Endothelial cell of umbilical vein (primary cell): ENCODE results near the gene MIEF1. TPM values are rescaled to one million over a fixed set of nuclear protein-coding genes. Genes with fewer than 3 reads are reported as not detected.

ENCODE experiments used
- BruUV-seq: library from RNA; stranded (reverse); fragments of 400-500 nt; replicated peaks from 2 replicates; lab custom pipeline; 2021; lab: Mats Ljungman, UMichigan
- CTCF ChIA-PET: fragments of 300-600, 350-600 bp; sonication (Branson Sonifier 250); formaldehyde crosslinking; loops from one replicate; lab custom pipeline; 2021; ENCODE audit warnings: antibody characterized with exemption, inconsistent platforms; lab: Charles Lee
- POLR2A ChIA-PET: fragments of 300-600, 350-600 bp; sonication (Branson Sonifier 250); formaldehyde crosslinking; loops from one replicate; lab custom pipeline; 2021; ENCODE audit warnings: antibody characterized with exemption, inconsistent platforms; lab: Charles Lee
- DNase-seq: peaks from one replicate; pipeline ENCODE4 v3.0.0-alpha.2; 2011; ENCODE audit warnings: low read depth, low spot score
- FAIRE-seq: peaks from 2 replicates; lab custom pipeline; 2011; peaks lifted over from hg19 to GRCh38; lab: Jason Lieb, UNC
- H2AFZ ChIP-seq: 2 replicates; pipeline ENCODE4 v1.6.0; 2012; ENCODE audit warnings: low read depth, low read length, control low read depth, inconsistent platforms
- H3K27ac ChIP-seq: 2 replicates; pipeline ENCODE4 v1.5.1; 2011; ENCODE audit warnings: low read depth, mild to moderate bottlenecking, control low read depth, low read length, moderate library complexity; ENCODE audit not compliant: insufficient read depth
- H3K27me3 ChIP-seq, 2 experiments: 2 replicates each; pipeline versions ENCODE4 v1.6.0 to v1.6.1; 2011; ENCODE audit warnings: low read length in 2 of 2, mixed read lengths in 1 of 2; ENCODE audit not compliant: control insufficient read depth in 2 of 2, insufficient read depth in 2 of 2
- H3K36me3 ChIP-seq, 2 experiments: 2 replicates in 1 of 2; 3 replicates in 1 of 2; pipeline ENCODE4 v1.5.1; 2011; ENCODE audit warnings: low read length in 2 of 2, mild to moderate bottlenecking in 1 of 2, moderate library complexity in 1 of 2; ENCODE audit not compliant: control insufficient read depth in 2 of 2, insufficient read depth in 2 of 2; ENCODE audit errors: extremely low read depth in 1 of 2
- H3K4me1 ChIP-seq: 3 replicates; pipeline ENCODE4 v1.5.1; 2011; ENCODE audit warnings: mild to moderate bottlenecking, low read length; ENCODE audit not compliant: control insufficient read depth, insufficient read depth; ENCODE audit errors: extremely low read depth
- H3K4me2 ChIP-seq: 2 replicates; pipeline ENCODE4 v1.6.1; 2011; ENCODE audit warnings: low read length, control low read depth, mixed read lengths; ENCODE audit not compliant: insufficient read depth
- H3K4me3 ChIP-seq, 3 experiments: fragments of 200-600 bp in 1 of 3; sonication (generic), shearing (Covaris generic) in 1 of 3; replicated peaks in 1 of 3; 2 replicates each; pipeline ENCODE4 v1.5.1; 2011 to 2016; ENCODE audit warnings: control low read depth in 3 of 3, low read length in 3 of 3, mild to moderate bottlenecking in 2 of 3, inconsistent platforms in 1 of 3, low read depth in 1 of 3, moderate library complexity in 1 of 3; ENCODE audit not compliant: insufficient read depth in 1 of 3
- H3K79me2 ChIP-seq: 2 replicates; pipeline ENCODE4 v1.6.0; 2012; ENCODE audit warnings: low read length, inconsistent platforms; ENCODE audit not compliant: control insufficient read depth, insufficient read depth
- H3K9ac ChIP-seq: replicated peaks from 2 replicates; pipeline ENCODE3; 2011; ENCODE audit warnings: low read length, control low read depth; ENCODE audit not compliant: insufficient read depth; ENCODE audit errors: extremely low read depth
- H3K9me1 ChIP-seq: replicated peaks from 3 replicates; pipeline ENCODE4 v1.6.0; 2011; ENCODE audit warnings: mild to moderate bottlenecking, low read length; ENCODE audit not compliant: control insufficient read depth, insufficient read depth; ENCODE audit errors: extremely low read depth
- H3K9me3 ChIP-seq: replicated peaks from 2 replicates; pipeline ENCODE4 v1.5.1; 2012; ENCODE audit warnings: low read length, inconsistent platforms; ENCODE audit not compliant: control insufficient read depth, insufficient read depth
- H4K20me1 ChIP-seq: replicated peaks from 2 replicates; pipeline ENCODE3; 2011; ENCODE audit warnings: mild to moderate bottlenecking, low read length; ENCODE audit not compliant: control insufficient read depth, insufficient read depth; ENCODE audit errors: extremely low read depth
- EZH2 ChIP-seq: IDR thresholded peaks from 2 replicates; pipeline ENCODE4 v1.6.1; 2012; ENCODE audit warnings: borderline replicate concordance, low read depth, mild to moderate bottlenecking, moderate library complexity, low read length, inconsistent platforms; ENCODE audit not compliant: severe bottlenecking
- FOS ChIP-seq: IDR thresholded peaks from 2 replicates; pipeline ENCODE4 v1.6.1; 2011; ENCODE audit warnings: mild to moderate bottlenecking, low read length, moderate library complexity, borderline replicate concordance; ENCODE audit not compliant: insufficient read depth
- GATA2 ChIP-seq: IDR thresholded peaks from 2 replicates; pipeline ENCODE4 v1.7.0; 2011; ENCODE audit warnings: low read depth, mild to moderate bottlenecking, moderate library complexity, mixed read lengths, low read length; ENCODE audit not compliant: insufficient read length, insufficient read depth
- JUN ChIP-seq: IDR thresholded peaks from 2 replicates; pipeline ENCODE4 v1.6.1; 2011; ENCODE audit warnings: borderline replicate concordance, low read depth; ENCODE audit not compliant: insufficient read length, insufficient read depth
- MYC ChIP-seq: IDR thresholded peaks from one replicate; pipeline ENCODE4 v1.6.1; 2011; ENCODE audit warnings: mild to moderate bottlenecking, low read depth, low read length
- POLR2A ChIP-seq: IDR thresholded peaks from 2 replicates; pipeline ENCODE4 v1.6.1; 2012; ENCODE audit warnings: low read depth, mild to moderate bottlenecking, control low read depth, low read length
- POLR2AphosphoS5 ChIP-seq: IDR thresholded peaks from 2 replicates; pipeline ENCODE4 v1.6.1; 2012; ENCODE audit warnings: low read depth, mild to moderate bottlenecking, control low read depth, low read length, moderate library complexity; ENCODE audit not compliant: insufficient read depth
- dilution Hi-C: fragments of 300-500 bp; cut with MboI; formaldehyde crosslinking; loops from one replicate; pipeline ENCODE4 v1.15.0; 2019; ENCODE audit warnings: low sequenced_read_pairs; ENCODE audit not compliant: extremely low pct_ligation_motif_present
- intact Hi-C: fragments of 100-400 bp; cut with micrococcal nuclease; formaldehyde crosslinking; loops from one replicate; pipeline ENCODE4 v1.10.0; 2022
- polyA plus RNA-seq, 4 experiments: library from polyadenylated mRNA; depleted of rRNA in 3 of 4; stranded (reverse) in 3 of 4; unstranded in 1 of 4; fragments of >200 nt; gene quantifications; 2 replicates each; pipeline versions ENCODE4 v1.2.1 to v1.2.3, GENCODE V29; 2011 to 2012; ENCODE audit warnings: missing spikeins in 1 of 4
- total RNA-seq: library from RNA; stranded (reverse); gene quantifications from 2 replicates; pipeline ENCODE4 v1.2.3, GENCODE V29; 2021
- TF ChIP-seq, protein P1 (sequence below): IDR thresholded peaks from 2 replicates; pipeline ENCODE4 v1.6.1; 2011; ENCODE audit not compliant: insufficient read depth, insufficient read length
- TF ChIP-seq, protein P2 (sequence below), 2 donors: IDR thresholded peaks; 1 replicate in 1 of 2; 2 replicates in 1 of 2; pipeline ENCODE4 v1.5.1; 2011; ENCODE audit warnings: low read length in 2 of 2, mild to moderate bottlenecking in 2 of 2, moderate library complexity in 2 of 2, control low read depth in 1 of 2, inconsistent platforms in 1 of 2, low read depth in 1 of 2; ENCODE audit not compliant: insufficient read depth in 1 of 2; ENCODE audit errors: extremely low read depth in 1 of 2

Gene MIEF1
- total and polyA plus RNA-seq, 2 donors (not counting 3 experiments of a cell fraction or from before 2014, with no cell fraction given) = 14.2 to 31.1 TPM

DNA sequence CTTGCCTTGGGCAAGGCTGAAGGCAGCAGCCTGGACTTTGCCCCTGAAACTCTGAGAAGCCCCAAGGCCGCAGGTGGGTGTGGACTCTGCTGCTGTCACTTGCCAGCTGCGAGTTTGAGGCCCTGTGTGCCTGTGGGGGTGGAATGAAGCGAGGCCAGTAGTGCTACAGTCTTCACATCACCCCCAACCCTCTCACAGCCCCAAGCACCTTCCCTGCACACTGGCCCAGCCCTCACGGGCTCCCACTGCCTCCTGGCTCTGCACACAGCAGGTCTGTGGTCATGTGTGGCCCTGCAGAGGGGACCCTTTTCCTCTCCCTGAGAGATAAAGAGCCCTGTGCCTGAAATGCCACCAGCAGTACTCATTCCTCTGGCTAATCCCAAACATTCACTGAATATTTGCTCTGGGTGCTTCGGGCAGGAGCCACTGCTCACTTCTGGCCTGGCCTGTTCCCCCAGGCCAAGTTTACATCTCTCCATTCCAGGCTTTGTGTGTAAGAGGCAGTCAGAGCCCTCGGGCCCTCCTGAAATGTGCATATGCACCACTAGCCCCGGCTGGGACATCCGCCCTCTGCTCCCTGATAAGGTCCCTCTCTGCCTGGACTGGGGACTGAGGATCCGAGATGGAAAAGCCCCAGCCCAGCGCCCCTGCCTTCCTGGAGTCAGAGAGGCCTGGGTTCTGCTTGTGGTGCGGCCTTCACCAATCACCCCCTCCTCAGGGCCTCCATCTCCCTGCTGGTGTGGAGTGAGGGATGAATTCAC, 27.6 kb upstream of the MIEF1 start:
- Histone ChIP-seq H3K27me3 (no peaks in the 10 kb centered on the region), H3K36me3 (no peaks in the 10 kb centered on the region), H2AFZ (no peak overlapping the region), H3K4me2 (no peak overlapping the region), H3K9me3 (no peaks in the 10 kb centered on the region), H3K9ac (no peak overlapping the region), H3K27ac (no peak overlapping the region), H3K79me2 (no peaks in the 10 kb centered on the region), H3K4me1 (peaks cover 3% of the 10 kb centered on the region), H3K9me1 (no peaks in the 10 kb centered on the region), H4K20me1 (no peaks in the 10 kb centered on the region), H3K4me3 (no peak overlapping the region)
- FAIRE-seq (no peak), DNase-seq (no peak)
- BruUV-seq = no TSS peak
- intact Hi-C loops = no loop called here
- ChIA-PET CTCF (interaction anchor here (1.0 kb wide), 1 partner anchor 7 kb away, joined by 3 read pairs; no protein-coding TSS in a partner anchor), POLR2A (no interaction called here)
- TF ChIP-seq JUN (no peak), MYC (no peak), POLR2AphosphoS5 (no peak), POLR2A (no peak), FOS (no peak), EZH2 (no peak), GATA2 (no peak)
- TF ChIP-seq, protein P1, sequence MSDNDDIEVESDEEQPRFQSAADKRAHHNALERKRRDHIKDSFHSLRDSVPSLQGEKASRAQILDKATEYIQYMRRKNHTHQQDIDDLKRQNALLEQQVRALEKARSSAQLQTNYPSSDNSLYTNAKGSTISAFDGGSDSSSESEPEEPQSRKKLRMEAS = no peak
- TF ChIP-seq, protein P2, sequence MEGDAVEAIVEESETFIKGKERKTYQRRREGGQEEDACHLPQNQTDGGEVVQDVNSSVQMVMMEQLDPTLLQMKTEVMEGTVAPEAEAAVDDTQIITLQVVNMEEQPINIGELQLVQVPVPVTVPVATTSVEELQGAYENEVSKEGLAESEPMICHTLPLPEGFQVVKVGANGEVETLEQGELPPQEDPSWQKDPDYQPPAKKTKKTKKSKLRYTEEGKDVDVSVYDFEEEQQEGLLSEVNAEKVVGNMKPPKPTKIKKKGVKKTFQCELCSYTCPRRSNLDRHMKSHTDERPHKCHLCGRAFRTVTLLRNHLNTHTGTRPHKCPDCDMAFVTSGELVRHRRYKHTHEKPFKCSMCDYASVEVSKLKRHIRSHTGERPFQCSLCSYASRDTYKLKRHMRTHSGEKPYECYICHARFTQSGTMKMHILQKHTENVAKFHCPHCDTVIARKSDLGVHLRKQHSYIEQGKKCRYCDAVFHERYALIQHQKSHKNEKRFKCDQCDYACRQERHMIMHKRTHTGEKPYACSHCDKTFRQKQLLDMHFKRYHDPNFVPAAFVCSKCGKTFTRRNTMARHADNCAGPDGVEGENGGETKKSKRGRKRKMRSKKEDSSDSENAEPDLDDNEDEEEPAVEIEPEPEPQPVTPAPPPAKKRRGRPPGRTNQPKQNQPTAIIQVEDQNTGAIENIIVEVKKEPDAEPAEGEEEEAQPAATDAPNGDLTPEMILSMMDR (IDR thresholded peaks at IDR 0.05; ENCODE audit: extremely low read depth in 1 of 2, insufficient read depth in 1 of 2, low read depth in 1 of 2, low read length in 2 of 2) = no peak
- dilution Hi-C loops = no loop called here
